ENCODE measurements around the gene SLC25A22. TPM values are rescaled to one million over a fixed set of nuclear protein-coding genes. Genes with fewer than 3 reads are reported as not detected.

SLC25A22 gene
- polyA plus RNA-seq, 2 of the 4 experiments (the other 2 are of a cell fraction), result 13.5 to 18.7 TPM

GRCh38 chr11:746289-747157 is 51.6 kb downstream of the SLC25A22 start:
- DNase-seq (ENCODE audit: low read depth in 1 of 2, low spot score in 1 of 2) (peak in 1 of 2 experiments; percentile 45), ATAC-seq (peak; percentile 55 to 63), FAIRE-seq (no peak)
- Histone ChIP-seq H3K27ac (peak overlapping the region; percentile 87 to 97), H3K4me3 (peak overlapping the region; percentile 99), H3K4me1 (peaks cover 21% of the 10 kb centered on the region), H3K4me2 (peak overlapping the region; percentile 95), H3K9me3 (no peaks in the 10 kb centered on the region)
- TF ChIP-seq MAFK (IDR thresholded peaks at IDR 0.05; ENCODE audit: partially characterized antibody) (peak; percentile 95), KDM5A (IDR thresholded peaks at IDR 0.05) (no peak), HOXB5 (CRISPR knock-in tag; IDR thresholded peaks at IDR 0.05) (no peak), NFE2L2 (conservative IDR thresholded peaks at IDR 0.05; ENCODE audit: low read length) (no peak), RCOR1 (IDR thresholded peaks at IDR 0.05; ENCODE audit: low read depth, low read length) (no peak), ZNF302 (CRISPR knock-in tag; IDR thresholded peaks at IDR 0.05) (no peak), CBX8 (IDR thresholded peaks at IDR 0.05) (no peak)
- POLR2A ChIA-PET, result interaction anchor here (0.7 to 1.7 kb wide), 8 partner anchors 12 to 51 kb away, joined by 3 to 9 read pairs (median 4); partner anchors contain the start of genes DEAF1, GATD1 and TMEM80
- 39% methylated on average over 26 of the region's 46 CpGs for WGBS (ENCODE audit: missing lambda C conversion rate)
- CTCF ChIA-PET, result interaction anchor here (0.6 to 11.3 kb wide), 13 partner anchors 8 to 91 kb away, joined by 3 to 119 read pairs (median 5); partner anchors contain the start of gene TMEM80

GRCh38 chr11:745428-745827 is 52.7 kb downstream of the SLC25A22 start:
- DNase-seq (ENCODE audit: low read depth in 1 of 2, low spot score in 1 of 2), result no peak
- H3K4me2 ChIP-seq, result no peak overlapping the region
- 32% methylated on average over 1 of the region's 1 CpG for WGBS (ENCODE audit: missing lambda C conversion rate)
- no peaks in the 10 kb centered on the region for H3K9me3 ChIP-seq
- TF ChIP-seq SREBF2 (IDR thresholded peaks at IDR 0.05), result no peak
- no peak for TF ChIP-seq POLR2AphosphoS2 (conservative IDR thresholded peaks at IDR 0.05; ENCODE audit: low read length)
- TF ChIP-seq CTCF (IDR thresholded peaks at IDR 0.05), result no peak
- TF ChIP-seq EHMT2 (IDR thresholded peaks at IDR 0.05; ENCODE audit: low read depth), result no peak
- TF ChIP-seq ZFP36 (IDR thresholded peaks at IDR 0.05; ENCODE audit: borderline replicate concordance, partially characterized antibody), result no peak
- TF ChIP-seq RCOR1 (IDR thresholded peaks at IDR 0.05; ENCODE audit: low read depth, low read length), result no peak
- CTCF ChIA-PET, result interaction anchor here (0.7 to 11.3 kb wide), 4 partner anchors 10 to 21 kb away, joined by 3 to 119 read pairs (median 20); no protein-coding TSS in a partner anchor
- POLR2A ChIA-PET, result no interaction called here
- peaks cover 19% of the 10 kb centered on the region for H3K4me1 ChIP-seq
- no peak for ATAC-seq
- no peak for FAIRE-seq
- H3K27ac ChIP-seq, result no peak overlapping the region
- no peak overlapping the region for H3K4me3 ChIP-seq

- ChIA-PET POLR2A (no interaction called here), CTCF (interaction anchor here (0.6 to 11.3 kb wide), 4 partner anchors 13 to 110 kb away, joined by 3 to 119 read pairs (median 6); no protein-coding TSS in a partner anchor)
- no peak for ATAC-seq
- H3K27ac ChIP-seq, result no peak overlapping the region
- no peak for TF ChIP-seq POLR2AphosphoS2 (conservative IDR thresholded peaks at IDR 0.05; ENCODE audit: low read length)
- no peak for TF ChIP-seq NR3C1 (IDR thresholded peaks at IDR 0.05)
- no peak for TF ChIP-seq BCL3 (IDR thresholded peaks at IDR 0.05)
- no peak for TF ChIP-seq RARB (CRISPR knock-in tag; IDR thresholded peaks at IDR 0.05)
- TF ChIP-seq TFCP2L1 (CRISPR knock-in tag; IDR thresholded peaks at IDR 0.05), result no peak
- TF ChIP-seq GATA3 (IDR thresholded peaks at IDR 0.05; ENCODE audit: borderline replicate concordance), result no peak
- 90% methylated on average over 4 of the region's 4 CpGs for WGBS (ENCODE audit: missing lambda C conversion rate)
- peaks cover 7% of the 10 kb centered on the region for H3K4me1 ChIP-seq
- no peak overlapping the region for H3K4me3 ChIP-seq
- H3K4me2 ChIP-seq, result no peak overlapping the region
- no peak for DNase-seq (ENCODE audit: low read depth in 1 of 2, low spot score in 1 of 2)
- H3K9me3 ChIP-seq, result no peaks in the 10 kb centered on the region
- no peak for FAIRE-seq
Observed at GRCh38 chr11:742571-743201, 55.4 kb downstream of the SLC25A22 start.

Measured in A549 (cell line).